ENCODE measurements around the gene PRKG1. TPM values are rescaled to one million over a fixed set of nuclear protein-coding genes. Genes with fewer than 3 reads are reported as not detected.

The PRKG1 gene
- polyA plus RNA-seq, 2 donors = 0.84 to 0.87 TPM

DNA sequence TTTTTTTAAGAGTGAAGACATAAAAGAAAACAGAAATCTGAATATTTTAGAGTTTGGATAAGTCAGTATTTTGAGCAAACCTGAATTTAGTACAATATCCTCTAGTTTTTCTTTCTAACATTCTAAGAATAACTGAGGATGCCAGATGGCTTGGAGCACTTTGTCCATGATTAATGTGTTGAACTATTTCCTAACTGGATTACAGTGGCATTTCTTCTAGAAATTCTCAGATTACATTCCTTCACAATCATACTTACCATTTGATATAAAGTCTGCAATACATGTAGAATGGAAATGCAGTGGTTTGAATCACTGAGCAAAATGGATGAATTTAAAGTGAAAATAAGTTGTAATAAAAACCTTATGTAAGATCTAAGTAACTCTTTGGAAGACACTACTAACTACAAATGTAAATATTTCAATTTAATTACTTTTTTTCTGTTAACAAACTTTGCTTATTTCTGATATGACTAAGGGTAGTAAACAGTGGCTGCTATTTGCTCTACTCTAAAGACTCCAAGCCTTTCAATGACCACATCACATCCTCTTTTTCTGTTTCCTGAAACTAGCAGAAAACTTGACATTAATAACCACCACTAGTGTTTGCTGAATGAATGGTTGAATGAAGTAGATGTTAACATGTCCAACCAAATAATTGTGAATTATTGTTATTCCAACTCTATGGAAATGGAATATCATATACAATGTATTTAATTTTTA lies 102.8 kb downstream of the PRKG1 start:
- no peaks in the 10 kb centered on the region for H3K27me3 ChIP-seq (ENCODE audit: control insufficient read depth in 1 of 2, insufficient read depth in 2 of 2, low read length in 2 of 2)
- no peaks in the 10 kb centered on the region for H3K9me3 ChIP-seq (ENCODE audit: control insufficient read depth in 2 of 2, insufficient read depth in 1 of 2, low read depth in 1 of 2, low read length in 1 of 2)
- H3K4me1 ChIP-seq (ENCODE audit: control insufficient read depth in 2 of 2, insufficient read depth in 2 of 2, low read length in 1 of 2) = no peaks in the 10 kb centered on the region
- H3K27ac ChIP-seq (ENCODE audit: low read depth in 2 of 2, low read length in 1 of 2) = no peak overlapping the region
- no peaks in the 10 kb centered on the region for H3K36me3 ChIP-seq (ENCODE audit: control insufficient read depth in 2 of 2, insufficient read depth in 2 of 2, low read length in 1 of 2)
- no peak overlapping the region for H3K4me3 ChIP-seq (ENCODE audit: low read depth in 1 of 2, low read length in 2 of 2)

- H3K27ac ChIP-seq (ENCODE audit: low read depth in 2 of 2, low read length in 1 of 2) = no peak overlapping the region
- H3K9me3 ChIP-seq (ENCODE audit: control insufficient read depth in 2 of 2, insufficient read depth in 1 of 2, low read depth in 1 of 2, low read length in 1 of 2) = no peaks in the 10 kb centered on the region
- no peaks in the 10 kb centered on the region for H3K27me3 ChIP-seq (ENCODE audit: control insufficient read depth in 1 of 2, insufficient read depth in 2 of 2, low read length in 2 of 2)
- H3K36me3 ChIP-seq (ENCODE audit: control insufficient read depth in 2 of 2, insufficient read depth in 2 of 2, low read length in 1 of 2) = no peaks in the 10 kb centered on the region
- H3K4me1 ChIP-seq (ENCODE audit: control insufficient read depth in 2 of 2, insufficient read depth in 2 of 2, low read length in 1 of 2) = no peaks in the 10 kb centered on the region
- H3K4me3 ChIP-seq (ENCODE audit: low read depth in 1 of 2, low read length in 2 of 2) = no peak overlapping the region
These were observed 104.3 kb downstream of the PRKG1 start for GRCh38 chr10:51178634-51179033.

DNA sequence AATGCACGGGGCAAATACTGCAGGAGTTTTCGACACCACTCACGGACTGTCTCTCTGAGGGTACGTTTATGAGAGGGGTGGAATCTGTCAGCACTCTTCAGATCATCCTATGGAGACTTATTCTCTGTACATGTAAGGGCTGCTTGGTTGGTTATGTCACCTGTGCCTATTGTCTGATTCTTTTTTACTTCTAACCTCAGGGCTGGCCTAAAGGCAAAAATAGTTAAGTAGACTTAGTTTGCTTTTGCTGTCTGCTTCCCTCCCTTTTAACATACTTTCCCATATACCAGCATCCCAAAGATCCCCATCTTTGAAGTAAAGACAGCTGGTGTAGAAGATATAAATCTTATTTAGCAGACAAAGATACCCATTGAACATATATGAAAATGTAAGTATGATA lies 105.9 kb downstream of the PRKG1 start:
- Histone ChIP-seq H3K27me3 (ENCODE audit: control insufficient read depth in 1 of 2, insufficient read depth in 2 of 2, low read length in 2 of 2) (no peaks in the 10 kb centered on the region), H3K9me3 (ENCODE audit: control insufficient read depth in 2 of 2, insufficient read depth in 1 of 2, low read depth in 1 of 2, low read length in 1 of 2) (no peaks in the 10 kb centered on the region), H3K27ac (ENCODE audit: low read depth in 2 of 2, low read length in 1 of 2) (no peak overlapping the region), H3K4me1 (ENCODE audit: control insufficient read depth in 2 of 2, insufficient read depth in 2 of 2, low read length in 1 of 2) (no peaks in the 10 kb centered on the region), H3K4me3 (ENCODE audit: low read depth in 1 of 2, low read length in 2 of 2) (no peak overlapping the region), H3K36me3 (ENCODE audit: control insufficient read depth in 2 of 2, insufficient read depth in 2 of 2, low read length in 1 of 2) (no peaks in the 10 kb centered on the region)
- 88 to 91% methylated on average over 4 of the region's 4 CpGs for WGBS, 2 donors

GRCh38 chr10:51183783-51184182 lies 109.5 kb downstream of the PRKG1 start:
- Histone ChIP-seq H3K36me3 (ENCODE audit: control insufficient read depth in 2 of 2, insufficient read depth in 2 of 2, low read length in 1 of 2) (no peaks in the 10 kb centered on the region), H3K9me3 (ENCODE audit: control insufficient read depth in 2 of 2, insufficient read depth in 1 of 2, low read depth in 1 of 2, low read length in 1 of 2) (no peaks in the 10 kb centered on the region), H3K27ac (ENCODE audit: low read depth in 2 of 2, low read length in 1 of 2) (no peak overlapping the region), H3K27me3 (ENCODE audit: control insufficient read depth in 1 of 2, insufficient read depth in 2 of 2, low read length in 2 of 2) (no peaks in the 10 kb centered on the region), H3K4me1 (ENCODE audit: control insufficient read depth in 2 of 2, insufficient read depth in 2 of 2, low read length in 1 of 2) (no peaks in the 10 kb centered on the region), H3K4me3 (ENCODE audit: low read depth in 1 of 2, low read length in 2 of 2) (no peak overlapping the region)

DNA sequence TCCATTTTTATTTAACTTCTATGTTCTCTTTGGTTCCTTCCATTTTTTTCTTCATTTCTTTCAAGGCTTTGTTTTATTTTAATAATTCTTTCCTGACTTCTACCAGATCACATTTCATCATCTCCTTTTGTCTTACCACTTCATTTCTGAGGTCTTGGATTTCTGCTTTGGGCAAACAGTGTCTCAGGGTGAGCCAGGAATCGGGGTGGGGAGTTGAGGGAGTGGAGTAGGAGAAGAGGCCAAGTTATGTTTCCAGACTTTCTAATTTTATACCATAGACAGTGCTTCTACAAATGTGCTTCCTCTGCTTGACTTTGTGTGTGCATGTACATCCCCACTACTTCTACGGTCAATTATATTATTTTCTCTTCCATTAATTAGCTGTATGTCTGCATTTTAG lies 112.1 kb downstream of the PRKG1 start:
- no peaks in the 10 kb centered on the region for H3K36me3 ChIP-seq (ENCODE audit: control insufficient read depth in 2 of 2, insufficient read depth in 2 of 2, low read length in 1 of 2)
- WGBS, 2 donors = 56 to 65% methylated on average over 2 of the region's 2 CpGs
- no peak overlapping the region for H3K27ac ChIP-seq (ENCODE audit: low read depth in 2 of 2, low read length in 1 of 2)

DNA sequence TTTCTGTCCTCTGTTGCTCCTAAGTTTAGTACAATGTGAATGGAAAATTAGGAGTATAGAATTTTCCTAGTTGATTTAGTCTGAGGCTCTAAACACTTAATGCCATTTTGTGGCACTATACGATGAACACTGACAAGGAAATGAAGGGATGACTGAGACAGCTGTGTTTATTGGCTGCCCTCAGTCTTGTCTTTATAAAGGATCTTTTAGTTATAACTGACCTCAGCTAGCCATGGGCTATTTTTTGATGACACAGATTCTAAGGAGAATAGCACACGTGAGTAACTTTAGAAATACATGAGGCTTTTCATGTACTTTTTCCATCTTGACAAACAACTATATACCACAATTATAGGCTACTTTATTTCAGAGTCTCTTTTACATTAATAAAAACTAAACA lies 113.7 kb downstream of the PRKG1 start:
- Histone ChIP-seq H3K4me1 (ENCODE audit: control insufficient read depth in 2 of 2, insufficient read depth in 2 of 2, low read length in 1 of 2) (no peaks in the 10 kb centered on the region), H3K4me3 (ENCODE audit: low read depth in 1 of 2, low read length in 2 of 2) (no peak overlapping the region), H3K36me3 (ENCODE audit: control insufficient read depth in 2 of 2, insufficient read depth in 2 of 2, low read length in 1 of 2) (no peaks in the 10 kb centered on the region), H3K27ac (ENCODE audit: low read depth in 2 of 2, low read length in 1 of 2) (no peak overlapping the region), H3K9me3 (ENCODE audit: control insufficient read depth in 2 of 2, insufficient read depth in 1 of 2, low read depth in 1 of 2, low read length in 1 of 2) (no peaks in the 10 kb centered on the region), H3K27me3 (ENCODE audit: control insufficient read depth in 1 of 2, insufficient read depth in 2 of 2, low read length in 2 of 2) (no peaks in the 10 kb centered on the region)
- WGBS, 2 donors = 58 to 62% methylated on average over 2 of the region's 2 CpGs

More for the DNA sequence above, 112.1 kb downstream of the PRKG1 start:
- no peak overlapping the region for H3K4me3 ChIP-seq (ENCODE audit: low read depth in 1 of 2, low read length in 2 of 2)
- no peaks in the 10 kb centered on the region for H3K27me3 ChIP-seq (ENCODE audit: control insufficient read depth in 1 of 2, insufficient read depth in 2 of 2, low read length in 2 of 2)
- no peaks in the 10 kb centered on the region for H3K9me3 ChIP-seq (ENCODE audit: control insufficient read depth in 2 of 2, insufficient read depth in 1 of 2, low read depth in 1 of 2, low read length in 1 of 2)
- H3K4me1 ChIP-seq (ENCODE audit: control insufficient read depth in 2 of 2, insufficient read depth in 2 of 2, low read length in 1 of 2) = no peaks in the 10 kb centered on the region

- Histone ChIP-seq H3K4me1 (ENCODE audit: control insufficient read depth in 2 of 2, insufficient read depth in 2 of 2, low read length in 1 of 2) (no peaks in the 10 kb centered on the region), H3K27me3 (ENCODE audit: control insufficient read depth in 1 of 2, insufficient read depth in 2 of 2, low read length in 2 of 2) (no peaks in the 10 kb centered on the region), H3K27ac (ENCODE audit: low read depth in 2 of 2, low read length in 1 of 2) (no peak overlapping the region), H3K36me3 (ENCODE audit: control insufficient read depth in 2 of 2, insufficient read depth in 2 of 2, low read length in 1 of 2) (no peaks in the 10 kb centered on the region), H3K4me3 (ENCODE audit: low read depth in 1 of 2, low read length in 2 of 2) (no peak overlapping the region), H3K9me3 (ENCODE audit: control insufficient read depth in 2 of 2, insufficient read depth in 1 of 2, low read depth in 1 of 2, low read length in 1 of 2) (no peaks in the 10 kb centered on the region)
- 86 to 90% methylated on average over 2 of the region's 2 CpGs for WGBS, 2 donors
These were observed 114.6 kb downstream of the PRKG1 start for GRCh38 chr10:51188866-51189265.

DNA sequence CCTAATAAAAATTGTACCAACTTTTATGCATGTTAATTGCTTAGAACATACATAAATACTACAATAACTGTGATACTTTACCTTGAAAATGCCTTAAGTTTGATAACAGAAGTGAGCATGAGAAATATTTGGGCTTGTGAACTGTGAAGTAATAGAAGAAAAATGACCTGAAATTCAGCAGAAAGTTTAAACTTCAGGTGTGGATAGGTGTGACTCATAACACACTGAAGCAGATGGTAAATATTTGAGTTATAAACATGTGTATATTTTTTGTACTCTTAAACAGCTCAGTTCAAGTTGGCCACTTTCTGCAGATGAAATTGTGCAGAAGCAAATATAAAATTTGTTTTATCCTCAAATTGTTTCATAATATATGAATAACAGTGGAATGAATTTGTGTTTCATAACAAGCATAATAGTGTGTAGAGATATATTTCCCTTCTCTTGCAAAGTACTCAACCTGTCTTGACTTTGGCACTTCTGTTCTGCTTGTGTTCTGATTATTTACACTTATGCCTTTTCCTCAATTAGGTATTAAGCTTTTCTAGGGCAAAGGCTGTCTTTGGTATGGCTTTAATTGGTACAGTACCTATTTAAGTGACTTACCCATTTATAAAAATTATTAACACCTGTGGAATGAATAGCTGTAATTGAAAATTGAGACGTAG lies 122.4 kb downstream of the PRKG1 start:
- Histone ChIP-seq H3K9me3 (ENCODE audit: control insufficient read depth in 2 of 2, insufficient read depth in 1 of 2, low read depth in 1 of 2, low read length in 1 of 2) (no peaks in the 10 kb centered on the region), H3K27ac (ENCODE audit: low read depth in 2 of 2, low read length in 1 of 2) (no peak overlapping the region), H3K4me1 (ENCODE audit: control insufficient read depth in 2 of 2, insufficient read depth in 2 of 2, low read length in 1 of 2) (no peaks in the 10 kb centered on the region), H3K36me3 (ENCODE audit: control insufficient read depth in 2 of 2, insufficient read depth in 2 of 2, low read length in 1 of 2) (no peaks in the 10 kb centered on the region), H3K27me3 (ENCODE audit: control insufficient read depth in 1 of 2, insufficient read depth in 2 of 2, low read length in 2 of 2) (no peaks in the 10 kb centered on the region), H3K4me3 (ENCODE audit: low read depth in 1 of 2, low read length in 2 of 2) (no peak overlapping the region)
- WGBS, 2 donors = 78 to 86% methylated on average over 1 of the region's 1 CpG

- Histone ChIP-seq H3K36me3 (ENCODE audit: control insufficient read depth in 2 of 2, insufficient read depth in 2 of 2, low read length in 1 of 2) (no peaks in the 10 kb centered on the region), H3K4me1 (ENCODE audit: control insufficient read depth in 2 of 2, insufficient read depth in 2 of 2, low read length in 1 of 2) (no peaks in the 10 kb centered on the region), H3K4me3 (ENCODE audit: low read depth in 1 of 2, low read length in 2 of 2) (no peak overlapping the region), H3K27me3 (ENCODE audit: control insufficient read depth in 1 of 2, insufficient read depth in 2 of 2, low read length in 2 of 2) (no peaks in the 10 kb centered on the region), H3K9me3 (ENCODE audit: control insufficient read depth in 2 of 2, insufficient read depth in 1 of 2, low read depth in 1 of 2, low read length in 1 of 2) (no peaks in the 10 kb centered on the region), H3K27ac (ENCODE audit: low read depth in 2 of 2, low read length in 1 of 2) (no peak overlapping the region)
- WGBS, 2 donors = 77 to 85% methylated on average over 3 of the region's 3 CpGs
These were observed 123.9 kb downstream of the PRKG1 start for GRCh38 chr10:51198170-51198569.

DNA sequence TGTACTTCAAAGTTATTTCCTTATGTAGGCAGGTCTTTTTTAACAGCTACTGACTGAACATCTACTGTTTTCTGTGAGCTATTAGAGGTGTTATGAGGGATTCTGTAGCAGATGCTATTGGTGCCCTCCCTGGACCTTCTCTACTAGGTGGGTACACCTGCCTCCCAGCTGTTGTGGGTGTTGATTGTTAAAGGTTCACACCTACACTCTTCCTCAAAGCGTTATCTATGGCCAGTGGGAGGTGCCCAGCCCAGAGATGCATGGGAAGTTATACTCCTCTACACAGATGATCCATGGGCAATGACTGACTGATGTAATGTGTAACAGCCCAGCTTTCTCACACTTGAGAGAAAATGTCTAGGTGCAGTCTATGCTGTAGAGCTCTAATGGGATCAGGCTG lies 127.7 kb downstream of the PRKG1 start:
- H3K27me3 ChIP-seq (ENCODE audit: control insufficient read depth in 1 of 2, insufficient read depth in 2 of 2, low read length in 2 of 2) = no peaks in the 10 kb centered on the region
- H3K27ac ChIP-seq (ENCODE audit: low read depth in 2 of 2, low read length in 1 of 2) = no peak overlapping the region
- H3K4me3 ChIP-seq (ENCODE audit: low read depth in 1 of 2, low read length in 2 of 2) = no peak overlapping the region
- no peaks in the 10 kb centered on the region for H3K36me3 ChIP-seq (ENCODE audit: control insufficient read depth in 2 of 2, insufficient read depth in 2 of 2, low read length in 1 of 2)
- no peaks in the 10 kb centered on the region for H3K9me3 ChIP-seq (ENCODE audit: control insufficient read depth in 2 of 2, insufficient read depth in 1 of 2, low read depth in 1 of 2, low read length in 1 of 2)
- H3K4me1 ChIP-seq (ENCODE audit: control insufficient read depth in 2 of 2, insufficient read depth in 2 of 2, low read length in 1 of 2) = no peaks in the 10 kb centered on the region
- WGBS, 2 donors = 85 to 88% methylated on average over 1 of the region's 1 CpG

All from esophagus (tissue), 2 donors.